Fibroblast of lung (primary cell): ENCODE data around the gene RAI1.

Source experiments
- EZH2 ChIP-seq: IDR thresholded peaks from 2 replicates; pipeline ENCODE4 v1.5.1; 2012; ENCODE audit warnings: low read length, control low read depth, mild to moderate bottlenecking; ENCODE audit errors: missing control alignments
- TF ChIP-seq, protein P1 (sequence below), 2 donors: IDR thresholded peaks in 1 of 2; conservative IDR thresholded peaks in 1 of 2; 1 replicate in 1 of 2; 2 replicates in 1 of 2; pipeline ENCODE4 v1.5.1; 2011 to 2012; ENCODE audit warnings: low read length in 2 of 2, control low read depth in 1 of 2, inconsistent platforms in 1 of 2, low read depth in 1 of 2, mild to moderate bottlenecking in 1 of 2

DNA sequence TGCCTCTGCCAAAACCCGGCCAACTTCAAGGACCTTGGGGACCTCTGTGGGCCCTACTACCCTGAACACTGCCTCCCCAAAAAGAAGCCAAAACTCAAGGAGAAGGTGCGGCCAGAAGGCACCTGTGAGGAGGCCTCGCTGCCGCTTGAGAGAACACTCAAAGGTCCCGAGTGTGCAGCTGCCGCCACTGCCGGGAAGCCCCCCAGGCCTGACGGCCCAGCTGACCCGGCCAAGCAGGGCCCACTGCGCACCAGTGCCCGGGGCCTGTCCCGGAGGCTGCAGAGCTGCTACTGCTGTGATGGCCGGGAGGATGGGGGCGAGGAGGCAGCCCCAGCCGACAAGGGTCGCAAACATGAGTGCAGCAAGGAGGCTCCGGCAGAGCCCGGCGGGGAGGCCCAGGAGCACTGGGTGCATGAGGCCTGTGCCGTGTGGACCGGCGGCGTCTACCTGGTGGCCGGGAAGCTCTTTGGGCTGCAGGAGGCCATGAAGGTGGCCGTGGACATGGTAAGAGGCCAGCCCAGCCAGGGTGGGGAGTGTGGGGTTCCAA lies 116.8 kb downstream of the RAI1 start:
- TF ChIP-seq, protein P1, sequence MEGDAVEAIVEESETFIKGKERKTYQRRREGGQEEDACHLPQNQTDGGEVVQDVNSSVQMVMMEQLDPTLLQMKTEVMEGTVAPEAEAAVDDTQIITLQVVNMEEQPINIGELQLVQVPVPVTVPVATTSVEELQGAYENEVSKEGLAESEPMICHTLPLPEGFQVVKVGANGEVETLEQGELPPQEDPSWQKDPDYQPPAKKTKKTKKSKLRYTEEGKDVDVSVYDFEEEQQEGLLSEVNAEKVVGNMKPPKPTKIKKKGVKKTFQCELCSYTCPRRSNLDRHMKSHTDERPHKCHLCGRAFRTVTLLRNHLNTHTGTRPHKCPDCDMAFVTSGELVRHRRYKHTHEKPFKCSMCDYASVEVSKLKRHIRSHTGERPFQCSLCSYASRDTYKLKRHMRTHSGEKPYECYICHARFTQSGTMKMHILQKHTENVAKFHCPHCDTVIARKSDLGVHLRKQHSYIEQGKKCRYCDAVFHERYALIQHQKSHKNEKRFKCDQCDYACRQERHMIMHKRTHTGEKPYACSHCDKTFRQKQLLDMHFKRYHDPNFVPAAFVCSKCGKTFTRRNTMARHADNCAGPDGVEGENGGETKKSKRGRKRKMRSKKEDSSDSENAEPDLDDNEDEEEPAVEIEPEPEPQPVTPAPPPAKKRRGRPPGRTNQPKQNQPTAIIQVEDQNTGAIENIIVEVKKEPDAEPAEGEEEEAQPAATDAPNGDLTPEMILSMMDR (conservative IDR thresholded peaks at IDR 0.05 in 1 of 2, IDR thresholded peaks at IDR 0.05 in 1 of 2; ENCODE audit: low read depth in 1 of 2, low read length in 2 of 2), result no peak
- no peak for TF ChIP-seq EZH2
